HL-60 (cell line): Measurements from ENCODE around the gene SLC26A1.
"Not testable (repeated sequence)": the region's sequence is repeated elsewhere in the genome, so short reads cannot be mapped to it uniquely, and the experiment has no call there.

Source experiments
- DNase-seq, 2 experiments: peaks; one replicate each; pipeline ENCODE4 v3.0.0-alpha.2; 2010 to 2020; ENCODE audit warnings: low read depth in 1 of 2, low spot score in 1 of 2
- H3K27ac ChIP-seq: fragments of 250-450 bp; sonication (Bioruptor Pico); replicated peaks from 2 replicates; pipeline ENCODE4 v1.5.1; 2020; ENCODE audit warnings: mild to moderate bottlenecking, moderate library complexity
- H3K27me3 ChIP-seq: fragments of 250-450 bp; sonication (Bioruptor Pico); 2 replicates; pipeline ENCODE4 v1.5.1; 2021; ENCODE audit warnings: mild to moderate bottlenecking, moderate library complexity; ENCODE audit not compliant: insufficient read depth, poor library complexity, severe bottlenecking
- H3K4me3 ChIP-seq: replicated peaks from 2 replicates; pipeline ENCODE4 v1.5.1; 2011; ENCODE audit warnings: mild to moderate bottlenecking, control low read depth, low read length; ENCODE audit not compliant: insufficient read depth
- CTCF ChIP-seq: IDR thresholded peaks from one replicate; pipeline ENCODE4 v1.5.1; 2011; ENCODE audit warnings: low read length, control low read depth, inconsistent platforms; ENCODE audit not compliant: insufficient read depth
- GABPA ChIP-seq: IDR thresholded peaks from 2 replicates; pipeline ENCODE4 v1.6.1; 2012; ENCODE audit warnings: low read depth
- POLR2AphosphoS5 ChIP-seq: IDR thresholded peaks from 2 replicates; pipeline ENCODE4 v1.6.1; 2012; ENCODE audit warnings: low read depth
- REST ChIP-seq: IDR thresholded peaks from 2 replicates; pipeline ENCODE4 v1.6.1; 2012; ENCODE audit warnings: low read depth; ENCODE audit not compliant: insufficient replicate concordance
- SPI1 ChIP-seq: IDR thresholded peaks from 2 replicates; pipeline ENCODE4 v1.6.1; 2012; ENCODE audit warnings: low read depth, mild to moderate bottlenecking, borderline replicate concordance

SLC26A1 gene

GRCh38 chr4:1001561-1002130, 8.4 kb upstream of the SLC26A1 start:
- no peak overlapping the region for H3K4me3 ChIP-seq
- no peak for DNase-seq

GRCh38 chr4:1000686-1001260, 7.6 kb upstream of the SLC26A1 start:
- peaks cover 56% of the 10 kb centered on the region for H3K27me3 ChIP-seq
- no peak for DNase-seq
- H3K27ac ChIP-seq = no peak overlapping the region
- no peak overlapping the region for H3K4me3 ChIP-seq
- TF ChIP-seq POLR2AphosphoS5 (no peak), SPI1 (no peak), CTCF (no peak), GABPA (no peak), REST (no peak)

More at GRCh38 chr4:1001561-1002130, 8.4 kb upstream of the SLC26A1 start:
- Histone ChIP-seq H3K27ac (no peak overlapping the region), H3K27me3 (peaks cover 52% of the 10 kb centered on the region)
- TF ChIP-seq POLR2AphosphoS5 = no peak
- no peak for TF ChIP-seq GABPA
- no peak for TF ChIP-seq REST
- TF ChIP-seq CTCF = no peak
- TF ChIP-seq SPI1 = no peak

- TF ChIP-seq GABPA (no peak), SPI1 (no peak), REST (no peak), POLR2AphosphoS5 (no peak), CTCF (no peak)
- H3K4me3 ChIP-seq = no peak overlapping the region
- no peak for DNase-seq
- H3K27me3 ChIP-seq = peaks cover 56% of the 10 kb centered on the region
- no peak overlapping the region for H3K27ac ChIP-seq
Observed at GRCh38 chr4:999882-1000425, 6.8 kb upstream of the SLC26A1 start.

- H3K27me3 ChIP-seq = peaks cover 56% of the 10 kb centered on the region
- not testable (repeated sequence) for H3K4me3 ChIP-seq, H3K27ac ChIP-seq, DNase-seq
Observed at GRCh38 chr4:999240-999863, 6.1 kb upstream of the SLC26A1 start.
